Measurements from ENCODE around the gene WWC1.

- TF ChIP-seq NRF1 (conservative IDR thresholded peaks at IDR 0.05; ENCODE audit: low read depth, low read length) = no peak
- TF ChIP-seq CTCF (IDR thresholded peaks at IDR 0.05 in 2 of 3, conservative IDR thresholded peaks at IDR 0.05 in 1 of 3; ENCODE audit: control insufficient read depth in 2 of 3, extremely low read depth in 1 of 3, insufficient read depth in 1 of 3, low read depth in 3 of 3, low read length in 3 of 3) = no peak
- no peak for TF ChIP-seq TCF12 (IDR thresholded peaks at IDR 0.05; ENCODE audit: low read depth, low read length)
- TF ChIP-seq MEF2A (IDR thresholded peaks at IDR 0.05; ENCODE audit: insufficient read depth, low read depth, low read length) = no peak
- no peak for TF ChIP-seq POLR2A (IDR thresholded peaks at IDR 0.05; ENCODE audit: low read depth, low read length)
- TF ChIP-seq RAD21 (IDR thresholded peaks at IDR 0.05; ENCODE audit: insufficient read depth, low read depth, low read length) = no peak
- TF ChIP-seq ATF7 (IDR thresholded peaks at IDR 0.05; ENCODE audit: low read depth) = no peak
- no peak for TF ChIP-seq EZH2 (IDR thresholded peaks at IDR 0.05; ENCODE audit: borderline replicate concordance, control insufficient read depth, low read depth, low read length)
- TF ChIP-seq HCFC1 (IDR thresholded peaks at IDR 0.05; ENCODE audit: low read length) = no peak
- no peak for TF ChIP-seq POLR2AphosphoS5 (IDR thresholded peaks at IDR 0.05; ENCODE audit: low read length)
Observed at GRCh38 chr5:168327451-168327850, 36.0 kb downstream of the WWC1 start.
